Midbrain (tissue), 1 donor: ENCODE measurements around the gene SLC6A20.

Source experiments
- DNase-seq: peaks from one replicate; lab custom pipeline; 2025; lab: John Stamatoyannopoulos, UW

SLC6A20 gene

DNA sequence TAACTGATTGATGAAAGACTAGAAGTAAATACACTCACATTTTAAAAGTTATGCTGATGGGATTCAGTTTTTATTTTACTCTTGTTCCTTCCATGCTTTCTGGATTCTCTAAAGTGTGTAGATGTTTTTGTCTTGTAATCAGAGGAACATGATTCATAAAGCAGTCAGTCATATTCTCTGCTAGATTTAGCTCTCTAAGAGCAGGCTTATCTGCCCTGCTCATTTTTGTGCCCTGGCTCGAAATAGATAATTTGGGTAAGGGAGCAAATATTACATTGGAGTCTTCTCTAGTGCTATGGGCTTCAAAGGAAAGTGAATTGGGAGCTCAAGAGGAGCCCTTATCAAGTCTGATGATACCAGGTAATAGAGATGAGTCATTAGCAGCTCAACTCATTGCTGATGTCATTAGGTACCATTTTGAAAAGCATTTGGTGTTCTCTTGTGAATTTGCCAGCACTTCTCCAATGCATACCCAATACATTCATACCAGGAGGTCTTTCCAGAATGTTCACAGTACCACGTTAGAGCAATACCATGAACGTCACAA is 79.5 kb downstream of the SLC6A20 start:
- DNase-seq: no peak

DNA sequence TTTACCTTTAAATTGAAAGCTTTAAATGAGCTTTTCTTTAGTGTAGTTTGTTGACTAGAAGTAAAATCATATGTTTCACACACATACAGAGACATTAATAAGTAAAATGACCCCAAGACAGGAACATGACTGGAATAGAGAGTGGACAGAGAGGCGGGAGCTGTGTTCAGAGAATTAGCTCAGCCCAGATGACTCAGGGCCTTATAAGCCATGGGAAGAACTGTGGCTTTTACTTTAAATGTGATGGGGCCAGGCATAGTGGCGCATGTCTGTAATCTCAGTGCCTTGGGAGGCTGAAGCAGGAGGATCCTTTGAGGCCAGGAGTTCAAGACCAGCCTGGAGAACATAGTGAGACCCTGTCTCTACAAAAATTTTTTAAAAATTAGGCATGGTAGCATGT is 80.4 kb downstream of the SLC6A20 start:
- DNase-seq: no peak

DNA sequence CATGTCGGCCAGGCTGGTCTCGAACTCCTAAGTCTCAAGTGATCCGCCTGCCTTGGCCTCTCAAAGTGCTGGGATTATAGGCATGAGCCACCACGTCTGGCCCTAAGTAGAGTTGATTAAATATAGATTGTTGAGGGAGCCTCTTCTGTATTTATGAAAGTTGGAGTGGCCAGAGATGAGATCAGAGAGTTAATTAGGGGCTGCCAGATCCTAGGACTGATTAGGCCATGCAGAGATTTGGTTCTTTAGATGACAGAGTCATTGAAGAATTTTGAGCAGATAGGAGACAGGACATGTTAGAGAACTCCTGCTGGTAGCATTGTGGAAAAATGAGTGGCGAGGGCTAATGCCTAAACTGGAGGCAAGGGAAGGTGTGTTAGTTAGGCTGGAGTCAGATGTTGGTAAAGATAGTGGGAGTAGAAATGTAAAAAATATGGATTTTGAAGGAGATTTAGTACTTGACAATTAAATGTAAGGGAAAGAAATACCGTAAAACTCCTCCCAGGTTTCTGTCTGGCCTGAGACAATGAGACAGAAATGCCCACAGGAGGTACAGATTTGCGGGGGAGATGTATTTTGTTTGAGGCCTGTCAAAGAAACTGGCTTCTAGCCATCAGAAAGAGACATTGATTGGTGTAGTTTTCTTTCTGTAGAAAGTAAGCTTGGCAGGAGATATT is 83.8 kb downstream of the SLC6A20 start:
- DNase-seq: no peak

DNA sequence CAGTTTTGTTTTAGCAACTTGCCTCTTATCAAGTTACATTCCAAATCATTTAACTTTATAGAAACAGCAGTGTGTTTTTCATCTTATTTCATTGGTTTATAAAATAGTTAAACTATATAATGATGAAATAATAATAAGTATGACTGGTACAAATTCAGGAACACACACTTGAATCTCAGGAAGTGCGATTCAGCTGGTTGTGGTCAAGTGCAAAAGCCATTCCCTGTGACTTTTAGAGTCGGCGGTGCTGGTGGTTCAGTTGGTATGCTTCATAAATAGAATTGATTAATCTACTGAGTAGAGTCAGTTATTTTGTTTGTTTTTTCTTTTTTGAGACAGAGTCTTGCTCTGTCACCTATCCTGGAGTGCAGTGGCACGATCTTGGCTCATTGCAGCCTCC is 84.4 kb downstream of the SLC6A20 start:
- DNase-seq: no peak

DNA sequence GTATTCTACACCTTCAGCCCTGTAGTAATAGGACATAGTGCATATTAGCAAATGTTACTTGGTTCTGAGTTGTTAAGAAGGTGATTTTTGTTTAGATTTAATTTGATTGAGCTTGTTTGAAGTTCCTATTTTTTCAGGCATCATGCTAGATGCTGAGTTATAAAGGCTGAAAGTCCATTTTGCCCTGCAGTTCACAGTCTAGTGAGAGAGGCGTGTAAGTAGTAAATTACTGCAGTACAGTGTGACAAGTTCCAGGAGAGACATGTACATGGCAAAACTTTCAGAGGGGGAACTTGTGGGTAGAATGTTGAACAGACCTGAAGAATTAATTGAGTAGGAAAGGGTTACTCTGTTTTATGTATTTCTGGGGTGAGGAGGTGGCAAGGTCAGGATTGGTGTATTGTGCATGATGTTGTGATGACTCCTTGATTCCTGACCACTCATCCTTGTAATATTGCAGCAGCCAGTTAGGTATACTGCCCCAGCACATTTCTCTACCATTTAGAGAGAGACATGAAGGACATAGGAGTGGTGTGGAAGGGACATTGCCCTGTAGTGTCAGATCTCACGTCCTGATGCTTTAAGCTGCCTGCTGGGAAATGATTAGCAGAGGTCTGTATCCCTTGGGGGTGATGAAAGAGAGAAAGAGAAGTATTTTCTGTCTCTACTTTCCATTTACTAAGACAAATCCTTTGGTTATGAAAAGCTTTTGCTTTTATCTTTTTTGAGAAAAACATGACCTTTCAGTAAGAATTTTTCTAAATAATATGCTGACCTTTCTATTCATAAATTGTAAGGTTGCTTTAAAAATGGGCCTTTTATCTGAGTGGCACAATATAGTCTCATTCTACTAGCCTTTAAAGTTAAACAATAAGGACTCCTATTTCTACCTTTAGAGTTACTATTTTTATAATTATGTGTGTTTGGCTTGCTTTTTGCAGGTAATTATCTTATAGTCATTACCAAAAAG is 90.2 kb downstream of the SLC6A20 start:
- DNase-seq: no peak
